ENCODE data around the gene GSC2.

DNA sequence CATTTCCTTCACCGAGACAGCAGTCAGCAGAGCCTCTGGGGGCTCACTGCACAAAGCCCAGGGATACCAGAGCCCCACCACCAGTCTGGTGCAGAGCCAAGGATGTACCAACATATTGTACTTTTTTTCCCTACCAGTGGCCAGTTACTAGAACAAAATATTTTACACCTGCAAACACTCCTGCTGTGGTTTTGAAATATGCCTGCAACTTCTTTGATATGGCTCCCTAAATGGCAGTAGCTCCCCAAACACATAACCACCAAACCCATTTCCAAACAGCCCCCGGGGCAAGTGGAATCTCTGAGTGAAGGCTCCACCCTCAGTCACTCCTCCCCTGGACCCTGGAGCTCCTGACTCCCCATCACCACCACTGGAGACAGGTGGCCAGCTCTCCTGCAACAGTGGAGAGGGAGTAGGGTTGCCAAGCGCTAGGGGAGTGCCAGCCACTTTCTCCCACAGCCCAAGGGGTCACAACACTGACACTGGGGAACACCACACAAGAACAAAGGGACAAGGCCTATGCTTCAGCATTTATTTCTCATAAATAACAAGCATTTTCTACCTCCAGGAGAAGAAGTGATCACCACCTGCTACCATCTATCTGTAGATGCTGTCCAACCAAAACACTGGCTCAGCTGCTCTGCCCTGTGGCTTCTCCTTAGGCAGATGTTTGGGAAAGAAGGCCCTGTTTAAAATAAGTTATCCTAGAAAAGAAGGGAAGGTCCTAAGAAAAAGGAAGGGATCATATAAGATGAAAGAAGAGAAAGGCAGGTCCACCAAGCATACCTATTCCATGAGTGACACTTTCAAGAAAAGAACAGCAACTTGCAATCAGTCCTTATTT, 43.0 kb downstream of the GSC2 start:
- no peak for TF ChIP-seq EP300 (IDR thresholded peaks at IDR 0.05)
- TF ChIP-seq, protein P1, sequence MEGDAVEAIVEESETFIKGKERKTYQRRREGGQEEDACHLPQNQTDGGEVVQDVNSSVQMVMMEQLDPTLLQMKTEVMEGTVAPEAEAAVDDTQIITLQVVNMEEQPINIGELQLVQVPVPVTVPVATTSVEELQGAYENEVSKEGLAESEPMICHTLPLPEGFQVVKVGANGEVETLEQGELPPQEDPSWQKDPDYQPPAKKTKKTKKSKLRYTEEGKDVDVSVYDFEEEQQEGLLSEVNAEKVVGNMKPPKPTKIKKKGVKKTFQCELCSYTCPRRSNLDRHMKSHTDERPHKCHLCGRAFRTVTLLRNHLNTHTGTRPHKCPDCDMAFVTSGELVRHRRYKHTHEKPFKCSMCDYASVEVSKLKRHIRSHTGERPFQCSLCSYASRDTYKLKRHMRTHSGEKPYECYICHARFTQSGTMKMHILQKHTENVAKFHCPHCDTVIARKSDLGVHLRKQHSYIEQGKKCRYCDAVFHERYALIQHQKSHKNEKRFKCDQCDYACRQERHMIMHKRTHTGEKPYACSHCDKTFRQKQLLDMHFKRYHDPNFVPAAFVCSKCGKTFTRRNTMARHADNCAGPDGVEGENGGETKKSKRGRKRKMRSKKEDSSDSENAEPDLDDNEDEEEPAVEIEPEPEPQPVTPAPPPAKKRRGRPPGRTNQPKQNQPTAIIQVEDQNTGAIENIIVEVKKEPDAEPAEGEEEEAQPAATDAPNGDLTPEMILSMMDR (IDR thresholded peaks at IDR 0.05) = no peak

Measured in upper lobe of left lung (tissue), 4 donors.